ENCODE results near the gene LMBR1.
"Not testable (repeated sequence)": the region's sequence is repeated elsewhere in the genome, so short reads cannot be mapped to it uniquely, and the experiment has no call there.

LMBR1 gene

GRCh38 chr7:156920076-156920475 lies 27.1 kb upstream of the LMBR1 start:
- H3K36me3 ChIP-seq, result no peaks in the 10 kb centered on the region
- peak in 1 of 2 donors; percentile 13 for DNase-seq
- no peak for TF ChIP-seq CTCF (IDR thresholded peaks at IDR 0.05)

GRCh38 chr7:156919132-156919713 lies 26.2 kb upstream of the LMBR1 start:
- Histone ChIP-seq H3K27ac (no peak overlapping the region), H3K4me1 (no peaks in the 10 kb centered on the region), H3K27me3 (peaks cover 0 to 29% of the 10 kb centered on the region in 2 donors), H3K36me3 (no peaks in the 10 kb centered on the region), H3K9me3 (no peaks in the 10 kb centered on the region), H3K4me3 (no peak overlapping the region)
- intact Hi-C loops (cut with DNase I; ENCODE audit: low total_unique reads), result no loop called here
- peak in 1 of 2 donors; percentile 38 for DNase-seq
- TF ChIP-seq CTCF (IDR thresholded peaks at IDR 0.05), result no peak

More at GRCh38 chr7:156920076-156920475, 27.1 kb upstream of the LMBR1 start:
- H3K4me1 ChIP-seq, result no peaks in the 10 kb centered on the region
- peaks cover 0 to 29% of the 10 kb centered on the region in 2 donors for H3K27me3 ChIP-seq
- no peak overlapping the region for H3K4me3 ChIP-seq
- H3K27ac ChIP-seq, result no peak overlapping the region
- no peaks in the 10 kb centered on the region for H3K9me3 ChIP-seq
- intact Hi-C loops (cut with DNase I; ENCODE audit: low total_unique reads), result no loop called here

- Histone ChIP-seq H3K4me1 (no peaks in the 10 kb centered on the region), H3K27ac (no peak overlapping the region), H3K27me3 (peaks cover 0 to 29% of the 10 kb centered on the region in 2 donors), H3K4me3 (no peak overlapping the region), H3K9me3 (no peaks in the 10 kb centered on the region), H3K36me3 (no peaks in the 10 kb centered on the region)
- no peak for TF ChIP-seq CTCF (IDR thresholded peaks at IDR 0.05)
- DNase-seq, result no peak
- intact Hi-C loops (cut with DNase I; ENCODE audit: low total_unique reads), result no loop called here
These were observed 25.7 kb upstream of the LMBR1 start for GRCh38 chr7:156918635-156919034.

- intact Hi-C loops (cut with DNase I; ENCODE audit: low total_unique reads); H3K9me3 ChIP-seq; H3K4me3 ChIP-seq; H3K36me3 ChIP-seq; DNase-seq; H3K4me1 ChIP-seq; H3K27ac ChIP-seq: not testable (repeated sequence)
- H3K27me3 ChIP-seq, result peaks cover 0 to 17% of the 10 kb centered on the region in 2 donors
These were observed 16.7 kb upstream of the LMBR1 start for GRCh38 chr7:156909574-156910252.

GRCh38 chr7:156907656-156908055 lies 14.7 kb upstream of the LMBR1 start:
- H3K9me3 ChIP-seq, result no peaks in the 10 kb centered on the region
- H3K27ac ChIP-seq, result no peak overlapping the region
- H3K4me1 ChIP-seq, result no peaks in the 10 kb centered on the region
- H3K36me3 ChIP-seq, result no peaks in the 10 kb centered on the region
- TF ChIP-seq CTCF (IDR thresholded peaks at IDR 0.05), result no peak
- intact Hi-C loops (cut with DNase I; ENCODE audit: low total_unique reads), result no loop called here
- no peak overlapping the region for H3K4me3 ChIP-seq
- H3K27me3 ChIP-seq, result peaks cover 0 to 17% of the 10 kb centered on the region in 2 donors
- no peak for DNase-seq

GRCh38 chr7:156906200-156906649 lies 13.2 kb upstream of the LMBR1 start:
- Histone ChIP-seq H3K9me3 (no peaks in the 10 kb centered on the region), H3K4me3 (no peak overlapping the region), H3K36me3 (no peaks in the 10 kb centered on the region), H3K4me1 (no peaks in the 10 kb centered on the region), H3K27me3 (peaks cover 0 to 22% of the 10 kb centered on the region in 2 donors), H3K27ac (no peak overlapping the region)
- no peak for TF ChIP-seq CTCF (IDR thresholded peaks at IDR 0.05)
- no peak for DNase-seq
- intact Hi-C loops (cut with DNase I; ENCODE audit: low total_unique reads), result no loop called here
